B cell (primary cell): ENCODE data around the gene LCT. TPM values are rescaled to one million over a fixed set of nuclear protein-coding genes. Genes with fewer than 3 reads are reported as not detected.

ENCODE experiments used
- ATAC-seq: fragments of 200-7000 bp; cut with Tn5 transposase; one replicate; pipeline ENCODE4 v1.10.0; 2021; ENCODE audit warnings: low read depth, mild to moderate bottlenecking, moderate number of reproducible peaks, moderate library complexity
- CTCF ChIA-PET: fragments of 350-600 bp; sonication (Branson Sonifier 250); formaldehyde crosslinking; loops from one replicate; lab custom pipeline; 2021; ENCODE audit warnings: antibody characterized with exemption, inconsistent platforms; lab: Charles Lee
- POLR2A ChIA-PET: fragments of 350-600 bp; sonication (Branson Sonifier 250); formaldehyde crosslinking; loops from one replicate; lab custom pipeline; 2021; ENCODE audit warnings: antibody characterized with exemption; lab: Charles Lee
- DNase-seq: peaks from one replicate; pipeline ENCODE4 v3.0.0; 2013
- H2AFZ ChIP-seq: 2 replicates; pipeline ENCODE4 v1.6.1; 2012; ENCODE audit warnings: mild to moderate bottlenecking, low read depth, low read length; ENCODE audit not compliant: insufficient read depth, poor library complexity, severe bottlenecking
- H3K27ac ChIP-seq, 2 donors: 1 replicate in 1 of 2; 2 replicates in 1 of 2; pipeline ENCODE4 v1.5.1; 2012 to 2013; ENCODE audit warnings: low read length in 2 of 2, mild to moderate bottlenecking in 2 of 2, moderate library complexity in 1 of 2
- H3K27me3 ChIP-seq, 4 experiments: fragments of 200-600 bp in 1 of 4; sonication (generic) in 1 of 4; replicated peaks in 1 of 4; 1 replicate in 2 of 4; 2 replicates in 2 of 4; pipeline versions ENCODE4 v1.6.1 to v1.7.0; 2013 to 2016; ENCODE audit warnings: low read length in 3 of 4, mild to moderate bottlenecking in 2 of 4, mixed read lengths in 1 of 4, moderate library complexity in 1 of 4; ENCODE audit not compliant: insufficient read depth in 4 of 4, control insufficient read depth in 3 of 4; ENCODE audit errors: control extremely low read depth in 1 of 4
- H3K36me3 ChIP-seq, 2 experiments: replicated peaks in 1 of 2; 1 replicate in 1 of 2; 2 replicates in 1 of 2; pipeline versions ENCODE4 v1.6.1 to v1.7.1; 2013; ENCODE audit warnings: low read length in 1 of 2; ENCODE audit not compliant: insufficient read depth in 2 of 2, control insufficient read depth in 1 of 2; ENCODE audit errors: control extremely low read depth in 1 of 2, extremely low read depth in 1 of 2
- H3K4me1 ChIP-seq, 2 donors: fragments of 200-600 bp in 1 of 2; sonication (generic) in 1 of 2; 1 replicate in 1 of 2; 2 replicates in 1 of 2; pipeline versions ENCODE4 v1.5.1 to v1.6.1; 2013 to 2017; ENCODE audit warnings: low read length in 2 of 2; ENCODE audit not compliant: control insufficient read depth in 2 of 2, insufficient read depth in 2 of 2
- H3K4me2 ChIP-seq: replicated peaks from 2 replicates; pipeline ENCODE3; 2012; ENCODE audit warnings: mild to moderate bottlenecking, low read depth, low read length; ENCODE audit not compliant: poor library complexity, severe bottlenecking
- H3K4me3 ChIP-seq, 5 experiments: fragments of 200-600 bp in 1 of 5; sonication (generic) in 1 of 5; 1 replicate in 3 of 5; 2 replicates in 2 of 5; pipeline versions ENCODE4 v1.5.1 to v1.7.0; 2011 to 2016; ENCODE audit warnings: low read length in 4 of 5, mild to moderate bottlenecking in 4 of 5, low read depth in 2 of 5, control low read depth in 1 of 5, moderate library complexity in 1 of 5; ENCODE audit not compliant: insufficient read depth in 1 of 5; ENCODE audit errors: control extremely low read depth in 1 of 5, extremely low read depth in 1 of 5
- H3K79me2 ChIP-seq: fragments of 200-600 bp; sonication (generic); one replicate; pipeline ENCODE4 v1.6.0; 2016; ENCODE audit warnings: low read length; ENCODE audit not compliant: control insufficient read depth, insufficient read depth
- H3K9ac ChIP-seq: fragments of 200-600 bp; sonication (generic); 2 replicates; pipeline ENCODE4 v1.6.1; 2017; ENCODE audit warnings: mild to moderate bottlenecking, low read length, moderate library complexity
- H3K9me3 ChIP-seq, 3 donors: one replicate each; pipeline versions ENCODE4 v1.6.1 to v1.7.1; 2013; ENCODE audit warnings: low read length in 2 of 3; ENCODE audit not compliant: control insufficient read depth in 2 of 3, insufficient read depth in 1 of 3; ENCODE audit errors: control extremely low read depth in 1 of 3
- H4K20me1 ChIP-seq: 2 replicates; pipeline ENCODE4 v1.6.0; 2012; ENCODE audit warnings: mild to moderate bottlenecking, low read length; ENCODE audit not compliant: insufficient read depth, control insufficient read depth, poor library complexity, severe bottlenecking
- H3K27ac Mint-ChIP-seq: one replicate; pipeline ENCODE4 v1.8.0; 2021; ENCODE audit warnings: mixed read lengths
- H3K27me3 Mint-ChIP-seq: one replicate; pipeline ENCODE4 v1.8.0; 2021; ENCODE audit warnings: mixed read lengths
- H3K4me1 Mint-ChIP-seq: one replicate; pipeline ENCODE4 v1.8.0; 2021; ENCODE audit warnings: mixed read lengths
- H3K4me3 Mint-ChIP-seq: one replicate; pipeline ENCODE4 v1.8.0; 2021; ENCODE audit warnings: mixed read lengths
- H3K9me3 Mint-ChIP-seq: one replicate; pipeline ENCODE4 v1.8.0; 2022; ENCODE audit warnings: mixed read lengths; ENCODE audit not compliant: insufficient read depth
- CTCF ChIP-seq: fragments of 200-600 bp; IDR thresholded peaks from one replicate; pipeline ENCODE4 v1.8.0; 2022; ENCODE audit warnings: antibody characterized with exemption, mild to moderate bottlenecking
- EZH2 ChIP-seq: IDR thresholded peaks from 2 replicates; pipeline ENCODE4 v1.6.1; 2012; ENCODE audit warnings: borderline replicate concordance, low read depth, mild to moderate bottlenecking, moderate library complexity, low read length; ENCODE audit not compliant: insufficient read depth, poor library complexity, severe bottlenecking
- WGBS: methylation state at CpG from one replicate; pipeline ENCODE4 v1.1.5; 2013; ENCODE audit warnings: missing lambda C conversion rate; ENCODE audit not compliant: insufficient coverage; 5-methylcytosine and 5-hydroxymethylcytosine counted together
- intact Hi-C: fragments of 100-400 bp; cut with micrococcal nuclease; formaldehyde crosslinking; loops from one replicate; pipeline ENCODE4 v1.10.0; 2022
- polyA plus RNA-seq: library from polyadenylated mRNA; depleted of rRNA; stranded (reverse); fragments of >200 nt; gene quantifications from 2 replicates; pipeline ENCODE4 v1.2.3, GENCODE V29; 2012
- total RNA-seq, 2 donors: library from RNA; stranded (reverse); fragments of 120-200 nt in 1 of 2; gene quantifications; 1 replicate in 1 of 2; 2 replicates in 1 of 2; pipeline versions ENCODE4 v1.2.3 to v1.2.4, GENCODE V29; 2013 to 2022

The LCT gene
- total and polyA plus RNA-seq, 2 donors (not counting 1 experiment from before 2014, with no cell fraction given): 0.03 to 0.07 TPM

GRCh38 chr2:135870571-135870970, 33.6 kb upstream of the LCT start:
- Histone ChIP-seq H3K36me3 (peaks cover 0 to 17% of the 10 kb centered on the region in 2 experiments), H3K4me3 (no peak overlapping the region), H2AFZ (no peak overlapping the region), H3K9me3 (no peaks in the 10 kb centered on the region), H3K79me2 (no peaks in the 10 kb centered on the region), H3K27me3 (no peaks in the 10 kb centered on the region), H3K4me1 (peaks cover 0 to 8% of the 10 kb centered on the region in 2 donors), H3K27ac (no peak overlapping the region), H3K9ac (no peak overlapping the region), H3K4me2 (no peak overlapping the region), H4K20me1 (no peaks in the 10 kb centered on the region)
- no peak for DNase-seq
- H3K27ac Mint-ChIP-seq: no peak overlapping the region
- intact Hi-C loops: no loop called here
- 67% methylated on average over 1 of the region's 1 CpG for WGBS
- peaks cover 14% of the 10 kb centered on the region for H3K4me1 Mint-ChIP-seq
- H3K27me3 Mint-ChIP-seq: no peaks in the 10 kb centered on the region
- ChIA-PET CTCF (no interaction called here), POLR2A (no interaction called here)
- TF ChIP-seq CTCF (no peak), EZH2 (no peak)
- ATAC-seq: no peak
- no peaks in the 10 kb centered on the region for H3K9me3 Mint-ChIP-seq
- H3K4me3 Mint-ChIP-seq: no peak overlapping the region

- Histone ChIP-seq H3K4me3 (no peak overlapping the region), H3K27me3 (no peaks in the 10 kb centered on the region), H2AFZ (no peak overlapping the region), H3K4me1 (no peaks in the 10 kb centered on the region), H3K27ac (no peak overlapping the region), H3K4me2 (no peak overlapping the region), H3K79me2 (no peaks in the 10 kb centered on the region), H3K36me3 (peaks cover 5 to 48% of the 10 kb centered on the region in 2 experiments), H3K9ac (no peak overlapping the region), H4K20me1 (no peaks in the 10 kb centered on the region), H3K9me3 (no peaks in the 10 kb centered on the region)
- no peak overlapping the region for H3K4me3 Mint-ChIP-seq
- ChIA-PET CTCF (no interaction called here), POLR2A (no interaction called here)
- WGBS: no CpG with 5 or more reads among the region's 6 CpGs
- TF ChIP-seq EZH2 (no peak), CTCF (no peak)
- ATAC-seq (no peak), DNase-seq (no peak)
- H3K27ac Mint-ChIP-seq: no peak overlapping the region
- no peaks in the 10 kb centered on the region for H3K9me3 Mint-ChIP-seq
- intact Hi-C loops: no loop called here
- no peaks in the 10 kb centered on the region for H3K27me3 Mint-ChIP-seq
- no peaks in the 10 kb centered on the region for H3K4me1 Mint-ChIP-seq
These were observed 26.2 kb upstream of the LCT start for GRCh38 chr2:135863233-135863632.
